Activated T-cell treated with anti-CD3 and anti-CD28 coated beads, Interleukin-2, amount 50 U/mL, for 24 hours (primary cell): Measurements from ENCODE around the gene ZNRF2.

Experiments used
- DNase-seq: peaks from one replicate; pipeline ENCODE4 v3.0.0-alpha.2; 2020
- H3K27ac Mint-ChIP-seq: 2 replicates; pipeline ENCODE4 v1.8.0; 2020; ENCODE audit warnings: mild to moderate bottlenecking, mixed read lengths
- H3K27me3 Mint-ChIP-seq: 2 replicates; pipeline ENCODE4 v1.8.0; 2020; ENCODE audit warnings: mixed read lengths
- H3K36me3 Mint-ChIP-seq: 2 replicates; pipeline ENCODE4 v1.8.0; 2020; ENCODE audit warnings: low read depth, mixed read lengths
- H3K4me1 Mint-ChIP-seq: 2 replicates; pipeline ENCODE4 v1.8.0; 2020; ENCODE audit warnings: low read depth, mixed read lengths
- H3K4me3 Mint-ChIP-seq: 2 replicates; pipeline ENCODE4 v1.8.0; 2020; ENCODE audit warnings: mild to moderate bottlenecking, moderate library complexity, mixed read lengths
- H3K9me3 Mint-ChIP-seq: 2 replicates; pipeline ENCODE4 v1.8.0; 2020; ENCODE audit warnings: mixed read lengths

Gene ZNRF2

GRCh38 chr7:30391806-30392205 is 107.4 kb downstream of the ZNRF2 start:
- Mint-ChIP-seq H3K27ac (no peak overlapping the region), H3K27me3 (no peaks in the 10 kb centered on the region), H3K4me3 (no peak overlapping the region), H3K36me3 (no peaks in the 10 kb centered on the region), H3K4me1 (peaks cover 1% of the 10 kb centered on the region), H3K9me3 (no peaks in the 10 kb centered on the region)
- no peak for DNase-seq

- DNase-seq, result no peak
- Mint-ChIP-seq H3K36me3 (no peaks in the 10 kb centered on the region), H3K27ac (no peak overlapping the region), H3K4me3 (no peak overlapping the region), H3K27me3 (no peaks in the 10 kb centered on the region), H3K4me1 (peaks cover 1% of the 10 kb centered on the region), H3K9me3 (no peaks in the 10 kb centered on the region)
Measured at GRCh38 chr7:30395676-30396075, 111.3 kb downstream of the ZNRF2 start.

GRCh38 chr7:30396389-30396788 is 112.0 kb downstream of the ZNRF2 start:
- Mint-ChIP-seq H3K27me3 (no peaks in the 10 kb centered on the region), H3K9me3 (no peaks in the 10 kb centered on the region), H3K27ac (no peak overlapping the region), H3K4me3 (no peak overlapping the region), H3K4me1 (no peaks in the 10 kb centered on the region), H3K36me3 (no peaks in the 10 kb centered on the region)
- DNase-seq, result no peak

GRCh38 chr7:30403477-30403876 is 119.1 kb downstream of the ZNRF2 start:
- DNase-seq, result no peak
- H3K9me3 Mint-ChIP-seq, result no peaks in the 10 kb centered on the region
- no peaks in the 10 kb centered on the region for H3K27me3 Mint-ChIP-seq
- no peaks in the 10 kb centered on the region for H3K4me1 Mint-ChIP-seq
- no peak overlapping the region for H3K27ac Mint-ChIP-seq
- H3K4me3 Mint-ChIP-seq, result no peak overlapping the region
- peaks cover 5% of the 10 kb centered on the region for H3K36me3 Mint-ChIP-seq

- Mint-ChIP-seq H3K27ac (no peak overlapping the region), H3K4me3 (no peak overlapping the region), H3K9me3 (no peaks in the 10 kb centered on the region), H3K4me1 (no peaks in the 10 kb centered on the region), H3K36me3 (peaks cover 5% of the 10 kb centered on the region), H3K27me3 (no peaks in the 10 kb centered on the region)
- no peak for DNase-seq
Measured at GRCh38 chr7:30405179-30405578, 120.8 kb downstream of the ZNRF2 start.

DNA sequence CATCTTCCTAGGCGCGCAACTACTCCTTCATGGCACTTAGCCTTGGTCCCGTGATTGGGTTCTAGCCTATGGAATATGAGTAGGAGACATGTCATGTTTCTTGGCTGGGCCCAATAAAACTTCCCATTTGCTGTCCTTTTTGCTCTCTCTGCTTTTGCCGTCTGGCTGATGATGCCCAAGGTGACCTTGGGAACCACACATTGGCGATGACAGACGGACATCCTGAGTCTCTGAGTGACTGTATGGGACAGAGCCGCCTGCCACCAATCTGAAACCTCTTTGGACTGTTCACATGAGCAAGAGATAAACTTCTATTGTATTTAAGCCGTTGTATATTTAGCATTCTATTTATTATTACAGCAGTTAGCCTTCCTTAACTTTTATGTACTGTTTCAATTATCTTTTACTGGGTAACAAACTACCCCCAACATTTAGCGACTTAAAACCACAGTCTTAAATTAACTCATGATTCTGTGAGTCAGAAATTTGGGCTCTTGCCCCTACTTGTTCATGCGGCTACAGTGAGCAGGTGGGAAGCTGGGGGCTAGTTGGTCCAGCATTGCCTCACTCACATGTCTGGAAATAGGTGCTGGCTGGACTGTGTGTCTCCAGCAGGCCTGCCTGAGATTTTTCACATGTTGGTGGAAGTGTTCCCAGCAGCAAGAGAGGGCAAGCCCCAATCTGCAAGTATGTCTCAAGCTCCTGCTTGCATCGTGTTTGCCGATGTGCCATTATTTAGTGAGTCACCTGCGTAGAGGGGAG is 122.4 kb downstream of the ZNRF2 start:
- peaks cover 5% of the 10 kb centered on the region for H3K36me3 Mint-ChIP-seq

GRCh38 chr7:30411173-30411572 is 126.8 kb downstream of the ZNRF2 start:
- Mint-ChIP-seq H3K4me3 (no peak overlapping the region), H3K27me3 (no peaks in the 10 kb centered on the region), H3K27ac (no peak overlapping the region), H3K9me3 (peaks cover 4% of the 10 kb centered on the region), H3K4me1 (no peaks in the 10 kb centered on the region), H3K36me3 (no peaks in the 10 kb centered on the region)
- DNase-seq, result no peak

More for the DNA sequence above, 122.4 kb downstream of the ZNRF2 start:
- no peak overlapping the region for H3K4me3 Mint-ChIP-seq
- H3K27me3 Mint-ChIP-seq, result no peaks in the 10 kb centered on the region
- no peaks in the 10 kb centered on the region for H3K4me1 Mint-ChIP-seq
- H3K27ac Mint-ChIP-seq, result no peak overlapping the region
- no peaks in the 10 kb centered on the region for H3K9me3 Mint-ChIP-seq
- no peak for DNase-seq

DNA sequence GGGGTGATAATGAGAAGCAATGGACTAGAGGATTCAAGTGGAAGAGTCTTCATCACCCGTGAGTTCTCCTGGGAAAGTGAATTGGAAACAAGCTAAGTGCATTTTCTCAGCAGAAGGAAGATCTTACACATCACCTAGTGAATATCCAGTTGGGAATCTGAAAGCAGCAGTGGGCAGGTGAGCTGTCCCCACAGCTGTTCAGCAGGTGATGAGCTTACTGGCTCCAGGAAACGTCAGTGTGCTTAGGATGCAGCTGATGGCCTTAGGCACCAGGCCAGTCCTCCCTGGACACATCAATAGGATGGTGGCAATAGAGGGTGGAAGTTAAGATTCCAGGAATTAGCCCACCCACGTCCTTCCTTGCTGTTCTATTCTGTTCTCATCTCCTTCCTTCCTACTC is 127.5 kb downstream of the ZNRF2 start:
- Mint-ChIP-seq H3K4me1 (no peaks in the 10 kb centered on the region), H3K27me3 (no peaks in the 10 kb centered on the region), H3K36me3 (no peaks in the 10 kb centered on the region), H3K27ac (no peak overlapping the region), H3K9me3 (peaks cover 4% of the 10 kb centered on the region), H3K4me3 (no peak overlapping the region)
- DNase-seq, result no peak

- Mint-ChIP-seq H3K27me3 (no peaks in the 10 kb centered on the region), H3K4me3 (no peak overlapping the region), H3K4me1 (no peaks in the 10 kb centered on the region), H3K9me3 (peaks cover 4% of the 10 kb centered on the region), H3K36me3 (no peaks in the 10 kb centered on the region), H3K27ac (no peak overlapping the region)
- DNase-seq, result no peak
Measured at GRCh38 chr7:30412782-30413504, 128.5 kb downstream of the ZNRF2 start.

DNA sequence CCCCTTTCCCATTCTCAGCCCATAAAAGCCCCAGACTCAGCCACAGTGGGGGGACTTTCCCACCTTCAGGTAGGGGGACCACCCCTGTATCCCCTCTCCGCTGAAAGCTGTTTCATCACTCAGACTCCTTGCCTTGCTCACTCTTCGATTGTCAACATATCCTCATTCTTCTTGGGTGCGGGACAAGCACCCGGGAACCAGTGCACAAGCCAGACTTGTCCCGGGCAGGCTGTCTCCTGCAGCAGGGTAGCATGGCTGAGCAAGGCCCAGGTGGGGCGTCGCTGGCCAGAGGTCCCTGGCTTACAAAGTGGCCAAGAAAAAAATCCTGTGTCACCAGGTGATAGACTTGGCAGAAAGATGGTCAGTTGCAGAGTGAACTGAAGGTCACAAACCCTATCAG is 129.5 kb downstream of the ZNRF2 start:
- Mint-ChIP-seq H3K36me3 (no peaks in the 10 kb centered on the region), H3K27ac (no peak overlapping the region), H3K9me3 (peaks cover 4% of the 10 kb centered on the region), H3K4me1 (no peaks in the 10 kb centered on the region), H3K4me3 (no peak overlapping the region), H3K27me3 (no peaks in the 10 kb centered on the region)
- DNase-seq, result no peak
